ENCODE results near the gene RANBP17. TPM values are rescaled to one million over a fixed set of nuclear protein-coding genes. Genes with fewer than 3 reads are reported as not detected.
"Not testable (repeated sequence)": the region's sequence is repeated elsewhere in the genome, so short reads cannot be mapped to it uniquely, and the experiment has no call there.

The RANBP17 gene
- total and polyA plus RNA-seq, 2 experiments from 2014 or later: 3.7 to 3.8 TPM

DNA sequence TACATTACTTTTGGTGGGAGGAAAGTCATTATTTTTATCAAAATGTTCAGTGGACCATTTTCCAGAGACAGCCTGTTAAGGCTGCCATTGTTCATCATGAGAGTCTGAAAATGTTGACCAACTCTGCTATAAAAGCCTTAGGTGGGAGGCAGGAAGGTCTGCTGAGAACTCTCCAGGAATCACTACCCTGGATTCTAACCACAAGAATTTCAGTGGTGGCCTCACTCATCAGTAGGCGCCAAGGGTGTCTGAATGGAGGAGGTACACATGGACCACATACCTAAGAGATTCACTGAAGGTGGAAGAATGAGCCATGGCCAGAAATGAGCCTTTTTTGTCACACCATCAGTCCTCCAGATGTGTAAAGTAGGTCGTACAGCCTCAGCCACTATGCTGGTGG lies 426.2 kb downstream of the RANBP17 start:
- WGBS, 2 experiments (ENCODE audit: low coverage in 1 of 2, low lambda C conversion rate in 2 of 2, missing lambda C conversion rate in 2 of 2): 40 to 46% methylated on average over 2 of the region's 2 CpGs
- Histone ChIP-seq H3F3A (ENCODE audit: insufficient read depth) (no peaks in the 10 kb centered on the region), H4K20me1 (ENCODE audit: insufficient read depth) (no peaks in the 10 kb centered on the region), H3K27ac (no peak overlapping the region), H3K27me3 (replicated peaks; ENCODE audit: insufficient read depth) (no peaks in the 10 kb centered on the region), H3K4me3 (no peak overlapping the region), H3K9me2 (ENCODE audit: insufficient read depth) (no peaks in the 10 kb centered on the region), H3K79me2 (ENCODE audit: insufficient read depth) (no peaks in the 10 kb centered on the region), H3K36me3 (ENCODE audit: low read depth) (no peaks in the 10 kb centered on the region), H3K4me2 (ENCODE audit: unreplicated experiment) (no peak overlapping the region), H3K9me3 (ENCODE audit: low read depth) (no peaks in the 10 kb centered on the region), H2AFZ (no peak overlapping the region), H3K4me1 (ENCODE audit: insufficient read depth) (no peaks in the 10 kb centered on the region), H3K9ac (no peak overlapping the region)
- DNase-seq: no peak
- TF ChIP-seq EZH2 (IDR thresholded peaks at IDR 0.05; ENCODE audit: insufficient read depth, poor library complexity, severe bottlenecking) (no peak), EZH2phosphoT487 (IDR thresholded peaks at IDR 0.05; ENCODE audit: insufficient read depth, low read depth) (no peak)
- in situ Hi-C loops (cut with MboI): no loop called here

DNA sequence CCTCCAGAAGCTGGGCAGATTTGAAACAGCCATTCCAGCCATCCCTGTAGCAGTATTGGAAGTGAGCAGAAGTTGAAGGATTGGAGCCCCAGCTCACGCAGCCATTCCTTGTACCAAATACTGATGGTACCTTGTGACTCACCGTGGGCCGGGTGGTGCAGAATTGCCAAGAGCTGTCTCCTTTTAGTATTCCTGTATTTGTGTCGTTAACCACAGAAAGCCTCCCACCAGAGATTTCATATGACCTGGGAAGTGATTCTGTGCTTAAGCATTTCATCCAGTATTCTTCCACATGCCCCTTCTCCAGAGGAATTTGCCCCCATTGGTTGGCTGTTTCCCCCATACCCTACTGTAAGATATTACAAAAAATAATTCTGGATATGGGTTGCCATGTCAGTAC lies 429.6 kb downstream of the RANBP17 start:
- in situ Hi-C loops (cut with MboI): no loop called here
- Histone ChIP-seq H4K20me1 (ENCODE audit: insufficient read depth) (no peaks in the 10 kb centered on the region), H3K27ac (no peak overlapping the region), H3K4me3 (no peak overlapping the region), H3K27me3 (replicated peaks; ENCODE audit: insufficient read depth) (no peaks in the 10 kb centered on the region), H3K36me3 (ENCODE audit: low read depth) (no peaks in the 10 kb centered on the region), H3K79me2 (ENCODE audit: insufficient read depth) (no peaks in the 10 kb centered on the region), H3K4me2 (ENCODE audit: unreplicated experiment) (no peak overlapping the region), H3K4me1 (ENCODE audit: insufficient read depth) (no peaks in the 10 kb centered on the region), H3K9ac (no peak overlapping the region), H3F3A (ENCODE audit: insufficient read depth) (no peaks in the 10 kb centered on the region), H3K9me3 (ENCODE audit: low read depth) (no peaks in the 10 kb centered on the region), H2AFZ (no peak overlapping the region), H3K9me2 (ENCODE audit: insufficient read depth) (no peaks in the 10 kb centered on the region)
- TF ChIP-seq EZH2 (IDR thresholded peaks at IDR 0.05; ENCODE audit: insufficient read depth, poor library complexity, severe bottlenecking) (no peak), EZH2phosphoT487 (IDR thresholded peaks at IDR 0.05; ENCODE audit: insufficient read depth, low read depth) (no peak)
- 80 to 84% methylated on average over 4 of the region's 4 CpGs for WGBS, 2 experiments (ENCODE audit: low coverage in 1 of 2, low lambda C conversion rate in 2 of 2, missing lambda C conversion rate in 2 of 2)
- no peak for DNase-seq

DNA sequence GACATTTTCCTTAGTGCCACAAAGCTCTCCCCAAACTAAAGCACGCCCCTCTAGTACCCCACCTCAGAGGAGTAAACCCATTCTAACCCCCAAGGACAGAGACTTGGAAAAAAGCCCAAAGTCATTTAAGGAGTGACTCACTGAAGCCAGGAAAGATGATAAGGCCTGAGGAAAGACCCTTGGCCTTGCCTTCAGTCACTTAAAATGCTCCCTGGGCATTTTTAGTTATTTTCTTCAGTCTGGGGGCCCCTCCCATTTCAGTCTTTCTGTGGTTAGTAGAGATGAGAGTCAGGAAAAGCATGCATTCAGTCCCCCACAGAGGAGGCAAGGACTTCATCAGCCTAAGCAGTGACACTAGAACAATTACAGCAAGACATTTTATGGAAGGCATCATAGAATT lies 433.5 kb downstream of the RANBP17 start:
- in situ Hi-C loops (cut with MboI): no loop called here
- Histone ChIP-seq H3K36me3 (ENCODE audit: low read depth) (no peaks in the 10 kb centered on the region), H3K4me3 (no peak overlapping the region), H3K9ac (no peak overlapping the region), H2AFZ (no peak overlapping the region), H3K4me2 (ENCODE audit: unreplicated experiment) (no peak overlapping the region), H3K79me2 (ENCODE audit: insufficient read depth) (no peaks in the 10 kb centered on the region), H3K4me1 (ENCODE audit: insufficient read depth) (no peaks in the 10 kb centered on the region), H3F3A (ENCODE audit: insufficient read depth) (no peaks in the 10 kb centered on the region), H3K9me2 (ENCODE audit: insufficient read depth) (no peaks in the 10 kb centered on the region), H3K27me3 (replicated peaks; ENCODE audit: insufficient read depth) (no peaks in the 10 kb centered on the region), H4K20me1 (ENCODE audit: insufficient read depth) (no peaks in the 10 kb centered on the region), H3K9me3 (ENCODE audit: low read depth) (no peaks in the 10 kb centered on the region), H3K27ac (no peak overlapping the region)
- 43 to 57% methylated on average over 1 of the region's 1 CpG for WGBS, 2 experiments (ENCODE audit: low coverage in 1 of 2, low lambda C conversion rate in 2 of 2, missing lambda C conversion rate in 2 of 2)
- TF ChIP-seq EZH2 (IDR thresholded peaks at IDR 0.05; ENCODE audit: insufficient read depth, poor library complexity, severe bottlenecking) (no peak), EZH2phosphoT487 (IDR thresholded peaks at IDR 0.05; ENCODE audit: insufficient read depth, low read depth) (no peak)
- no peak for DNase-seq

DNA sequence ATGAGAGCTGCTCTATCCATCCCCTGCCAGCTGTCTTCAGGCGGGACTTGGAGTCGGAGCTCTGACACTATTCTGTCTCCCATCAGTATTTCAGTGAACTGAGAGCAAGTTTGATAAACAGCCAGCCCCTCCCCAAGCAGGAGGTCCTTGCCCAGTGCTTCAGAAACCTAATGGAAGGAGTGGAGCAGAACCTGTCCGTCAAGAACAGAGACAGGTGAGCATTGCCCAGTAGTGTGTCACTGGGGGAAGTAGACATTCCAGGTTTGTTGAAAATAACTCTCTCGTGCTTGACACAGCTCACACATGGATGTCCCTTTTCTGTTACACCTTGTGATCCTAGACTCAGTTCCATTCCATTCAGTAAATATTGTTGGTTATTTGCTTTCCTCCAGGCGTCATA lies 434.0 kb downstream of the RANBP17 start:
- H3K79me2 ChIP-seq (ENCODE audit: insufficient read depth): no peaks in the 10 kb centered on the region
- no peak overlapping the region for H3K4me2 ChIP-seq (ENCODE audit: unreplicated experiment)
- 78 to 79% methylated on average over 5 of the region's 5 CpGs for WGBS, 2 experiments (ENCODE audit: low coverage in 1 of 2, low lambda C conversion rate in 2 of 2, missing lambda C conversion rate in 2 of 2)
- no peak for DNase-seq
- H3K4me3 ChIP-seq: no peak overlapping the region
- no peaks in the 10 kb centered on the region for H3K27me3 ChIP-seq (replicated peaks; ENCODE audit: insufficient read depth)
- H3F3A ChIP-seq (ENCODE audit: insufficient read depth): no peaks in the 10 kb centered on the region
- H3K27ac ChIP-seq: no peak overlapping the region
- no peaks in the 10 kb centered on the region for H4K20me1 ChIP-seq (ENCODE audit: insufficient read depth)
- H3K9me3 ChIP-seq (ENCODE audit: low read depth): no peaks in the 10 kb centered on the region
- in situ Hi-C loops (cut with MboI): no loop called here
- TF ChIP-seq EZH2phosphoT487 (IDR thresholded peaks at IDR 0.05; ENCODE audit: insufficient read depth, low read depth) (no peak), EZH2 (IDR thresholded peaks at IDR 0.05; ENCODE audit: insufficient read depth, poor library complexity, severe bottlenecking) (no peak)
- H3K9ac ChIP-seq: no peak overlapping the region
- no peaks in the 10 kb centered on the region for H3K9me2 ChIP-seq (ENCODE audit: insufficient read depth)
- H3K4me1 ChIP-seq (ENCODE audit: insufficient read depth): no peaks in the 10 kb centered on the region
- no peaks in the 10 kb centered on the region for H3K36me3 ChIP-seq (ENCODE audit: low read depth)
- no peak overlapping the region for H2AFZ ChIP-seq

DNA sequence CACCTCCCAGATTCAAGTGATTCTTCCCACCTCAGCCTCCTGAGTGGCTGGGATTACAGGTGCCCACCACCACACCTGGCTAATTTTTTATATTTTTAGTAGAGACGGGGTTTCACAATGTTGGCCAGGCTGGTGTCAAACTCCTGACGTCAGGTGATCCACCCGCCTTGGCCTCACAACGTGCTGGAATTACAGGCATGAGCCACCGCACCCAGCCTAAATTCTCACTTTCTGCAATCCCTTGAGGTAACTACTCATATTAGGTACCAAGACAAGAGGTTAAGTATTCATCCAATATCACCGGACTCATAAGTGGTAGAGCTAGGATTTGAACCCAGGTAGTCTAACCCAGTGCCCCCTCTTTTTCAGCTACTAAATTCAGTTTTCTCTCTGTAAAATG lies 436.1 kb downstream of the RANBP17 start:
- H3K4me3 ChIP-seq; H3F3A ChIP-seq (ENCODE audit: insufficient read depth); H3K9ac ChIP-seq; H3K36me3 ChIP-seq (ENCODE audit: low read depth); H3K4me1 ChIP-seq (ENCODE audit: insufficient read depth); H3K27ac ChIP-seq; H3K9me3 ChIP-seq (ENCODE audit: low read depth); H3K4me2 ChIP-seq (ENCODE audit: unreplicated experiment); in situ Hi-C loops (cut with MboI); H3K79me2 ChIP-seq (ENCODE audit: insufficient read depth); H2AFZ ChIP-seq; H3K27me3 ChIP-seq (replicated peaks; ENCODE audit: insufficient read depth); DNase-seq; H3K9me2 ChIP-seq (ENCODE audit: insufficient read depth); H4K20me1 ChIP-seq (ENCODE audit: insufficient read depth): not testable (repeated sequence)
- WGBS, 2 experiments (ENCODE audit: low coverage in 1 of 2, low lambda C conversion rate in 2 of 2, missing lambda C conversion rate in 2 of 2): 73 to 80% methylated on average over 6 of the region's 6 CpGs
